K562 (cell line): ENCODE measurements around the gene CHI3L1. TPM values are rescaled to one million over a fixed set of nuclear protein-coding genes. Genes with fewer than 3 reads are reported as not detected.

Experiments
- ATAC-seq: fragments of 200-7000 bp; cut with Tn5 transposase; 3 replicates; pipeline ENCODE4 v1.9.1; 2020; ENCODE audit warnings: moderate library complexity
- BruUV-seq: library from RNA; stranded (reverse); fragments of 400-500 nt; replicated peaks from 2 replicates; lab custom pipeline; 2021; lab: Mats Ljungman, UMichigan
- CTCF ChIA-PET: fragments of 300-600 bp; formaldehyde crosslinking; extraction: SDS; loops from one replicate; lab custom pipeline; 2021; ENCODE audit warnings: low intra/inter-chr PET ratio; lab: Yijun Ruan, JAX
- POLR2A ChIA-PET: fragments of 300-600, 350-650 bp; sonication (Branson Sonifier 250); formaldehyde crosslinking; extraction: SDS; loops from one replicate; lab custom pipeline; 2021; ENCODE audit warnings: antibody characterized with exemption, inconsistent platforms; lab: Yijun Ruan, JAX
- DNase-seq, 4 experiments: peaks; one replicate each; pipeline versions ENCODE4 v3.0.0 to v3.0.0-alpha.2; 2011 to 2018; ENCODE audit warnings: low spot score in 3 of 4, mixed read lengths in 3 of 4; ENCODE audit errors: extremely low read depth in 1 of 4
- FAIRE-seq: peaks from 2 replicates; lab custom pipeline; 2011; peaks lifted over from hg19 to GRCh38; lab: Jason Lieb, UNC
- H2AFZ ChIP-seq: 2 replicates; pipeline ENCODE4 v1.6.0; 2011; ENCODE audit warnings: low read depth, low read length, control low read depth, inconsistent platforms
- H3K27ac ChIP-seq: fragments of 200-600 bp; 3 replicates; pipeline ENCODE4 v1.8.0; 2011; ENCODE audit warnings: low read depth, mild to moderate bottlenecking, control low read depth, inconsistent platforms, low read length, moderate library complexity, mixed read lengths; ENCODE audit errors: extremely low read depth
- H3K27me3 ChIP-seq, 2 experiments: fragments of 300-600 bp in 1 of 2; 2 replicates in 1 of 2; 3 replicates in 1 of 2; pipeline versions ENCODE4 v1.6.0 to v1.8.0; 2011; ENCODE audit warnings: inconsistent platforms in 2 of 2, low read length in 2 of 2, mild to moderate bottlenecking in 1 of 2, mixed read lengths in 1 of 2, moderate library complexity in 1 of 2; ENCODE audit not compliant: control insufficient read depth in 2 of 2, insufficient read depth in 2 of 2
- H3K36me3 ChIP-seq: fragments of 300-600 bp; 3 replicates; pipeline ENCODE4 v1.8.0; 2011; ENCODE audit warnings: mild to moderate bottlenecking, low read length, inconsistent platforms; ENCODE audit not compliant: control insufficient read depth, insufficient read depth
- H3K4me1 ChIP-seq, 2 experiments: fragments of 200-600 bp in 1 of 2; replicated peaks in 1 of 2; 2 replicates in 1 of 2; 3 replicates in 1 of 2; pipeline versions ENCODE4 v1.5.1 to v1.8.0; 2011; ENCODE audit warnings: inconsistent platforms in 2 of 2, low read length in 2 of 2, mild to moderate bottlenecking in 1 of 2, mixed read lengths in 1 of 2, moderate library complexity in 1 of 2; ENCODE audit not compliant: control insufficient read depth in 2 of 2, insufficient read depth in 2 of 2
- H3K4me2 ChIP-seq: 2 replicates; pipeline ENCODE4 v1.6.1; 2011; ENCODE audit warnings: low read length, control low read depth, inconsistent platforms, mixed read lengths; ENCODE audit not compliant: insufficient read depth
- H3K4me3 ChIP-seq: fragments of 200-600 bp; sonication (generic), shearing (Covaris generic); 2 replicates; pipeline ENCODE4 v1.5.1; 2016; ENCODE audit warnings: control low read depth, inconsistent platforms
- H3K79me2 ChIP-seq: fragments of 200-600 bp; 3 replicates; pipeline ENCODE4 v1.8.0; 2011; ENCODE audit warnings: low read length, inconsistent platforms; ENCODE audit not compliant: control insufficient read depth, insufficient read depth
- H3K9ac ChIP-seq, 2 experiments: 2 replicates each; pipeline versions ENCODE4 v1.6.0 to v1.6.1; 2011; ENCODE audit warnings: low read depth in 2 of 2, low read length in 2 of 2, control low read depth in 1 of 2, inconsistent platforms in 1 of 2, mild to moderate bottlenecking in 1 of 2, mixed read lengths in 1 of 2; ENCODE audit not compliant: insufficient read depth in 1 of 2
- H3K9me1 ChIP-seq: one replicate; pipeline ENCODE4 v1.6.0; 2011; ENCODE audit warnings: inconsistent platforms, mild to moderate bottlenecking, low read length, moderate library complexity; ENCODE audit not compliant: control insufficient read depth, insufficient read depth
- H3K9me3 ChIP-seq: replicated peaks from 2 replicates; pipeline ENCODE4 v1.5.1; 2011; ENCODE audit warnings: low read depth, low read length, inconsistent platforms; ENCODE audit not compliant: control insufficient read depth, insufficient read depth
- H4K20me1 ChIP-seq: replicated peaks from 2 replicates; pipeline ENCODE4 v1.6.1; 2011; ENCODE audit warnings: low read length, inconsistent platforms, mixed read lengths; ENCODE audit not compliant: control insufficient read depth, insufficient read depth
- DACH1 ChIP-seq: fragments of 450-650 bp; IDR thresholded peaks from 2 replicates; pipeline ENCODE4 v1.6.1; 2018; ENCODE audit not compliant: partially characterized antibody
- HNRNPK ChIP-seq: fragments of 200-400 bp; formaldehyde crosslinking; IDR thresholded peaks from one replicate; pipeline ENCODE4 v1.6.1; 2018; ENCODE audit warnings: mild to moderate bottlenecking, low read depth, low read length; ENCODE audit not compliant: poor library complexity, severe bottlenecking
- NR3C1 ChIP-seq: sonication (generic); formaldehyde crosslinking; IDR thresholded peaks from 2 replicates; pipeline ENCODE4 v1.8.1; 2022; ENCODE audit warnings: missing genetic modification reagents
- TEAD2 ChIP-seq: fragments of 450-650 bp; IDR thresholded peaks from 2 replicates; pipeline ENCODE4 v1.6.1; 2016; ENCODE audit warnings: missing genetic modification characterization, control low read depth, missing compliant biosample characterization
- TOE1 ChIP-seq, 2 experiments: fragments of 450-650 bp in 1 of 2; sonication (generic) in 1 of 2; formaldehyde crosslinking in 1 of 2; IDR thresholded peaks; 2 replicates each; pipeline versions ENCODE4 v1.7.1 to v1.8.0; 2016 to 2022; ENCODE audit warnings: borderline replicate concordance in 2 of 2, mild to moderate bottlenecking in 2 of 2, antibody characterized with exemption in 1 of 2, inconsistent platforms in 1 of 2, low read depth in 1 of 2, missing genetic modification reagents in 1 of 2, moderate library complexity in 1 of 2
- WGBS: fragments of 100-300 bp; shearing (Covaris generic); methylation state at CpG from one replicate; pipeline ENCODE4 v1.1.6; 2016; ENCODE audit warnings: low coverage, mixed read lengths; ENCODE audit not compliant: insufficient coverage; ENCODE audit errors: missing lambda C conversion rate; 5-methylcytosine and 5-hydroxymethylcytosine counted together
- in situ Hi-C: fragments of 300-500 bp; cut with MboI; formaldehyde crosslinking; loops from 4 replicates; pipeline ENCODE4 v1.15.0; 2018; ENCODE audit warnings: inconsistent platforms, mixed read lengths
- intact Hi-C: fragments of 100-400 bp; cut with micrococcal nuclease; formaldehyde crosslinking; loops from 2 replicates; pipeline ENCODE4 v1.14.2; 2022
- polyA plus RNA-seq, 8 experiments: library from polyadenylated mRNA; depleted of rRNA in 4 of 8; stranded (reverse) in 5 of 8; unstranded in 3 of 8; fragments of >200 nt; fragmentation: Nextera tagmentation in 2 of 8; fragmentation: Illumina TruSeq in 1 of 8; extraction: Ambion mirVana in 2 of 8; extraction: Trizol in 1 of 8; gene quantifications; 2 replicates each; pipeline versions ENCODE4 v1.2.1 to v1.2.3, GENCODE V29; 2011 to 2014; ENCODE audit warnings: inconsistent platforms in 1 of 8, missing spikeins in 1 of 8
- total RNA-seq, 7 experiments: library from RNA; depleted of rRNA in 6 of 7; stranded (reverse); fragments of >200 nt in 6 of 7; fragmentation: Illumina TruSeq in 2 of 7; extraction: Trizol in 2 of 7; gene quantifications; 2 replicates each; pipeline versions ENCODE4 v1.2.1 to v1.2.3, GENCODE V29; 2011 to 2021; ENCODE audit warnings: low replicate concordance in 1 of 7
- TF ChIP-seq, protein P1 (sequence below), 2 experiments: IDR thresholded peaks; 2 replicates each; pipeline ENCODE4 v1.6.1; 2011; ENCODE audit warnings: borderline replicate concordance in 1 of 2, control low read depth in 1 of 2, low read depth in 1 of 2, low read length in 1 of 2, mild to moderate bottlenecking in 1 of 2, mixed read lengths in 1 of 2, moderate library complexity in 1 of 2; ENCODE audit not compliant: insufficient read depth in 1 of 2, insufficient read length in 1 of 2, poor library complexity in 1 of 2, severe bottlenecking in 1 of 2; ENCODE audit errors: extremely low read depth in 1 of 2
- TF ChIP-seq, protein P2 (sequence below): fragments of 450-650 bp; IDR thresholded peaks from one replicate; pipeline ENCODE4 v1.6.1; 2018; ENCODE audit warnings: mild to moderate bottlenecking, moderate library complexity; ENCODE audit not compliant: partially characterized antibody

Gene CHI3L1
- total and polyA plus RNA-seq, 9 of the 15 experiments (the other 6 are each of a cell fraction or from before 2014, with no cell fraction given) = not detected

DNA sequence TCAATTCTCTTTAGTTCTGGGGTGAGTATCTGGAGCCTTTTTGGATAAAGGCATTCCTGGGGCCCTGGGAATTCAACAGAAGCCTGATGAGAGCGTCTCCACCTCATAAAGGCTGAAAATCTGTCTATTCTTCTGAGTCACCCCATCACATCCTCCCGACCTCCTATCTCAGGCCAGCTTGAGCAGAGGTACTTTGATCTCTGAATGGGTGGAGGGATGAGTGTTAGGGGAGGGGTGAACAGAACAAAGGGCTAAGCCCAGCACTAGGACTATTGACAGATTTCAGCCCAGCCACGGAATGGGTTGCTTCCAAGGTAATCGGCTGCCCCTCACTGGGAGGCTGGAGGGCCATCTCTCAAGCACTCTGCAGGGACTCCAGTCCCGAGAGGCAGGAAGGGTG lies 8.4 kb downstream of the CHI3L1 start:
- 1% methylated on average over 5 of the region's 5 CpGs for WGBS
- H3K79me2 ChIP-seq = no peaks in the 10 kb centered on the region
- ChIA-PET CTCF (no interaction called here), POLR2A (interaction anchor here (0.6 to 0.7 kb wide), 3 partner anchors 21 to 532 kb away, joined by 3 to 4 read pairs (median 3); no protein-coding TSS in a partner anchor)
- no peaks in the 10 kb centered on the region for H3K36me3 ChIP-seq
- no peak for TF ChIP-seq TOE1 (IDR thresholded peaks at IDR 0.05; ENCODE audit: borderline replicate concordance)
- TF ChIP-seq TOE1 (CRISPR knock-in tag; IDR thresholded peaks at IDR 0.05; ENCODE audit: borderline replicate concordance, low read depth) = no peak
- TF ChIP-seq, protein P1, sequence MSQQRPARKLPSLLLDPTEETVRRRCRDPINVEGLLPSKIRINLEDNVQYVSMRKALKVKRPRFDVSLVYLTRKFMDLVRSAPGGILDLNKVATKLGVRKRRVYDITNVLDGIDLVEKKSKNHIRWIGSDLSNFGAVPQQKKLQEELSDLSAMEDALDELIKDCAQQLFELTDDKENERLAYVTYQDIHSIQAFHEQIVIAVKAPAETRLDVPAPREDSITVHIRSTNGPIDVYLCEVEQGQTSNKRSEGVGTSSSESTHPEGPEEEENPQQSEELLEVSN (IDR thresholded peaks at IDR 0.05; ENCODE audit: borderline replicate concordance in 1 of 2, extremely low read depth in 1 of 2, insufficient read depth in 1 of 2, insufficient read length in 1 of 2, low read depth in 1 of 2, low read length in 1 of 2, poor library complexity in 1 of 2, severe bottlenecking in 1 of 2) = no peak
- TF ChIP-seq NR3C1 (CRISPR knock-in tag) = no peak
- TF ChIP-seq DACH1 = no peak
- no peak for TF ChIP-seq HNRNPK
- TF ChIP-seq TEAD2 (tag) = no peak
- TF ChIP-seq, protein P2, sequence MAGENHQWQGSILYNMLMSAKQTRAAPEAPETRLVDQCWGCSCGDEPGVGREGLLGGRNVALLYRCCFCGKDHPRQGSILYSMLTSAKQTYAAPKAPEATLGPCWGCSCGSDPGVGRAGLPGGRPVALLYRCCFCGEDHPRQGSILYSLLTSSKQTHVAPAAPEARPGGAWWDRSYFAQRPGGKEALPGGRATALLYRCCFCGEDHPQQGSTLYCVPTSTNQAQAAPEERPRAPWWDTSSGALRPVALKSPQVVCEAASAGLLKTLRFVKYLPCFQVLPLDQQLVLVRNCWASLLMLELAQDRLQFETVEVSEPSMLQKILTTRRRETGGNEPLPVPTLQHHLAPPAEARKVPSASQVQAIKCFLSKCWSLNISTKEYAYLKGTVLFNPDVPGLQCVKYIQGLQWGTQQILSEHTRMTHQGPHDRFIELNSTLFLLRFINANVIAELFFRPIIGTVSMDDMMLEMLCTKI = no peak
- BruUV-seq = no TSS peak
- H3K9ac ChIP-seq = no peak overlapping the region
- FAIRE-seq (no peak), DNase-seq (no peak), ATAC-seq (no peak)
- in situ Hi-C loops = no loop called here
- H3K9me1 ChIP-seq = no peaks in the 10 kb centered on the region
- H3K4me2 ChIP-seq = no peak overlapping the region
- intact Hi-C loops = no loop called here
- H4K20me1 ChIP-seq = peaks cover 19% of the 10 kb centered on the region
- 0 out of 5 replicates have a peak, but pooled peaks cover 0 to 2% of the 10 kb centered on the region in 2 experiments for H3K4me1 ChIP-seq
- no peak overlapping the region for H3K27ac ChIP-seq
- H3K9me3 ChIP-seq = no peaks in the 10 kb centered on the region
- H3K4me3 ChIP-seq = no peak overlapping the region
- H2AFZ ChIP-seq = no peak overlapping the region
- peaks cover 17 to 74% of the 10 kb centered on the region in 2 experiments; a peak in 4 of 5 replicates for H3K27me3 ChIP-seq
